HG03432 (cell line): ENCODE results near the gene PRKN.

Experiments
- ATAC-seq: cut with Tn5 transposase; IDR thresholded peaks from one replicate; pipeline ENCODE4 v1.9.1; 2021; ENCODE audit warnings: mild to moderate bottlenecking, moderate library complexity; ENCODE audit not compliant: unreplicated experiment

PRKN gene

DNA sequence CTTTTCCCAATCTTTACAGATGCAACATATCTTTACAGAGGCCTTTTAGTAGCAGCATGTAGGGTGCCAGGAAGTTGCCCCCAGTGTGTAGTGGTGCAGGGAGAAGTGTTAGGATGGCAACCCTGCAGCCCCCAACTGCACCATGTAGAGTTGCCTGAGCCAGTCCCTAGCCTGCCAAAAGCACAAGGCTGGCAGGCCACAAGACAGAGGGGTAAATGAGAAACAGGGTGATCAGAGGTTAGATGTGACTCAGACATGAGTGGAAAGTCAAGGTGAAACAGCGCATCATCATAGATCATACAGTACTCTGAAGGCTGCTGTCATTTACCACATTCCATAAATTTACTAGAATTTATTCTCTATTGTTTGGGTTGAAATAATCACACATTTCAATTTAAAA, 467.5 kb downstream of the PRKN start:
- ATAC-seq = no peak

DNA sequence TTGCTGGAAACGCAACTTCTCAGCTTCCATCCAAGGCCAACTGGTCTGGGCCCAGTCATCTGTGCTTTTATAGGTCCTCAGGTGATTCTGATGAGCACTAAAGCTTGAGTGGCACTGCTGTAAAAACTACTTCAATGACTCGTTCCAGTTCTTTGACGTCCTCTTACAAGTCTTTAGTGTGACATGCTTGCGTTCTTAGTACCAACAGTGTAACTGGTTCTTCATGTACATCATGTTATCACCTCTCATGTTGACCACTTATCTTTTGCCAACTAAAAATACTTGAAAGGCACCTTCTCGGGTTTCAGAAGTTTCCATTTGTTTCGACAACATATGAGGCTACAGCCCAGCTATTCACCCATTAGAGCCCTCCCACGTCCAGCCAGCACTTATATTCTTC, 468.9 kb downstream of the PRKN start:
- no peak for ATAC-seq

DNA sequence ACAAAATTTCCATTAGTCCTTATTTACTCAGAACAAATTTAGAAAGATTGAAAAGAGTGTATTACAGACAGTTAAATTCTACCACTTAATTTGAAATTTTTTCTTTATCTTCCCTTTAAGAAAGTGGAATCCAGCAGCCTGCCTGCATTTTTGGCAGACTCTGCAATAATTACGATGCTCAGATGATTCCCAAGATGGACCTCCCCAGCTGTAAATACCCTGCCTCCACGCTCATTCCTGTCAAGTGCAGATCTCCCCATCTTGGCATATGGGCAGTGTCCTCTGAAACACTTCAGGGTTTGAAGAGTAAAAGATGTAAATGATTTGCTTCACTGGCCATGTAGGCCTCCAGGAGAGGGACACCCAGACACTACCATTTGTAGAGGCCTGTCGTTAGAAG, 471.2 kb downstream of the PRKN start:
- no peak for ATAC-seq

DNA sequence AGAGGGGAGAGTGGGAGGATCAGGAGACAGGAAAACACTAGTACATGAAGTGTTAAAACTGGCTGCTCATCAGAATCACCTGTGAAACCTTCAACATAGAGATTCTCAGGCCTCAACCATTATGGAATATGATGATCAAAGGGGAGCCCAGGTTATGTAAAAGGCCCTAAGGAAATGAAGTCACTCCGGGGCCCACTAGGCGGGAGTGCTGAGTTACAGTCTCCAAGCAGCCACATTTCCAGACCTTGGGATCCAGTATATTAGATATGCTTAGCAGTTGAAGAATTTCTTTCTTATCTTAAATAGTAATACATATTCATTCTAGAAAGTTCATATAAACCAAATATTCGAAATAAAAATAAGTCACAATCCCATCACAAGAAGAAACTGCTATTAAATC, 476.3 kb downstream of the PRKN start:
- ATAC-seq = no peak

DNA sequence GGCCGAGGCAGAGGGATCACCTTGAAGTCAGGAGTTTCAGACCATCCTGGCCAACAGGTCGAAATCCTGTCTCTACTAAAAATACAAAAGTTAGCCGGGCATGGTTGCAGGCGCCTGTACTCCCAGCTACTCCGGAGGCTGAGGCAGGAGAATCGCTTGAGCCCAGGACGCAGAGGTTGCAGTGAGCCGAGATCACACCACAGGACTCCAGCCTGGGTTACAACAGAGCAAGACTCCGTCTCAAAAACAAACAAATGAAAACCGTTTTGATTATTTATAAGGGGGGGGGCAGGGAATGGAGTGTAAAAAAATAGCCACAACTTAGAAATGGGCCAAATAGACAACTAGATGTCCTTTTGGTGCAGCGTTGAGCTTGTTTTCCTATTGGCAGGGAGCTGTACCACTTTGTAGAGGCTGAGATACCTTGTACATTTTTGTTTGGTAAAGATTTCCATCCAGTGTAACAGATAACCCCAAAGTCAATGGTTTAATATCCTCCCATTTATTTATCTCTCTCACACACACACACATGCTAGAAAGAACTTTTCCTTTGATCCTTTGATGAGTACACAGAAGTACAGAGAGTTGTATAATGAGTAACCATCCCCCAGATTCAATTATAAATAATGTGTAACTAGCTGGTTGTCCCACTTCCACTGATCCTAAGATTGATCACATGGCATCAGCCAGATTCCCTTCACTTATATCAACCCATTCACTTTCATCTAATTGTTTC, 477.5 kb downstream of the PRKN start:
- ATAC-seq = no peak

DNA sequence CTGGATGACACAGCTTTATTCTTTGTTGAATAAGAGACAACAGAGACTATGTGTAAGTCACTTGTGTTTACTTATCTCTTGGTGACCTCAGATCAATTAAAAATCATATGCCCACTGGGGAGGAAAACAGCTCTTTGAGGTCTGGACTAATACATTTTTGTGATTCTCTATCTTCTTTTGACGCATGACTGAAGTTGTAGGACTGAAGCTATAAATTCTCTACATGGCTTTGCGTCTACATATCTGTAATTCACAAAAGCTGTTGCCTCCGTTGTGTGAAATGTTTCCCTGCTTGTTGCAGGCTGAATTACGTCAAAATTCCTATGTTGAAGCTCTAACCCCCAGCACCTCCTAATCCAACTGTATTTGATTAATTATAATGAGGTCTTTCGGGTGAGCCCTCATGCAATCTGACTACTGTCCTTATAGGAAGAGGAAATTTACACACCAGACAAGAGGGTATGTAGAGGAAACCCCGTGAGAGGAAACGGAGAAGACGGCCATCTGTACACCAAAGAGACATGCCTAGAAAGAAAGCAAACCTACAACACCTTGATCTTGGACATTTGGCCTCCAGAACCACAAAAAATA, 481.6 kb downstream of the PRKN start:
- ATAC-seq = no peak

DNA sequence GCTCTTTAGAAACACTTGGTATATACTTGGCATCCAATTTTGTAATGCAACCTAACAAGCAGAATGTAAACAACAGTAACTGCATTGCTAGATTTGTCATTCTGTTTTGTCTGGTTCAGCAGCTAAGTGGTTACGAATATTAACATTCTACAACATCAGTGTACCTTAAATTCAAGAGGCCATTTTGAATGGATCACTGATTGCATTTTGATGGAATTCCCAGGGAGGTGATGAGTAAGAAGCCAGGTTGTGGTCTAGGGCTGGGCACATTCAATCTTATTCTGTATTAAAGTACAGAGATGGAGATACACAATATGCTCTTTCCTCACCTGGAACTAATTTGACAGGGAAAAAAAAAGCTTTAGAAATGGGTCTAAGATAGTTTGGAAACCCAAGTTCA, 483.5 kb downstream of the PRKN start:
- no peak for ATAC-seq

DNA sequence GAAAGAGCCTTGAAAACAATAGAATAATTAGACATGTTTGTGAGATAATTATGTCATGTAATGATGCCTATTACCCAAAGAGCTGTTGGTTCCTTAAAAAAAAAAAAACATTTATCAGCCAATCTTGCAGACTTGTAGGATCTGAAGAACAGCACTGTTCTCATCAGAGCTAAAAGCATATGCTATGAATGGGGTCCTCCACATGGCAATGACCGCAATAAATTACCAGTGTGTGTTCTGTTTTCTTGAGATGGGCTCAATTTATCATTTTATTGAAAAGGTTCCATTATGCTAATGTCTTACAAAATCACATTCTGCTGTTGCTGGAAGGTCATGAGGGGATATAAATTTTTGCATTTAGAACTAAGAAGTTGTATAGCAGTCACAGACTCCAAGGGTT, 484.7 kb downstream of the PRKN start:
- ATAC-seq = no peak

DNA sequence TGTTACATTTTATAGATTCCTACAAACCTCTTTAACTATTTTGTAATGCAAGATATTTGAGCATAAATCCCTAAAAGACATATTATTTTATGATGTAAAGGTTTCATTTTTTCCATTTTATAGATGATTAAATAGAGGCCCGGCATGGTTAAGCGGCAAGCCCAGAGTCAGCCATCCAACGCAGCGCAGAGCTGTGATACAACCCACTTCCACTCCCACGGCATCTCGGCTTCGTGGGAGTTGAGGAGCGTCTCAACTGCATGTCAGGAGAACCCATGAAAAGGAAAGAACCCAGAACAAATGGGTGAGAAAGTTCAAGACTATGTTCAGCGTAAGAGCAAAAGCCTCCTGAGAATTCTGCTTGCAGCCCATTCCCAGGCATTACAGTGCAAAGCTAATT, 488.2 kb downstream of the PRKN start:
- ATAC-seq = no peak

DNA sequence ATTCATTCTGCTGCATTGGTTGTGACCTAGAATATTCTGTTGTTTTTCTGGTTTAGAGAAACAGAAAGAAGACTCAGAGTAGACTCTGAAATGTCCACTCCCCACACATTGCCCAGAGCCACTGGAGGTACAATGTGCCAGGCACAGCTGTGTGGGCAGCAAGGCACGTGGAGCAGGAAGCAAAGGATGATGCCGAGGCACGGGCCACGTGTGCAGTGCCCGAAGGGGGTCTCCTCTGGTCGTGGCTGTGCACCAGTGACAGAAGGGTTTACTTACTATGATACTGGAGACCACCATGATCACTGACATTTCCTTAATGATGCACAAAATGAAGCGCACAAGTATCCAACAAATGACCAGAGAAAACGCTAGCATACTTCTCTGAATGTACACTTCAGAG, 488.9 kb downstream of the PRKN start:
- ATAC-seq = no peak

DNA sequence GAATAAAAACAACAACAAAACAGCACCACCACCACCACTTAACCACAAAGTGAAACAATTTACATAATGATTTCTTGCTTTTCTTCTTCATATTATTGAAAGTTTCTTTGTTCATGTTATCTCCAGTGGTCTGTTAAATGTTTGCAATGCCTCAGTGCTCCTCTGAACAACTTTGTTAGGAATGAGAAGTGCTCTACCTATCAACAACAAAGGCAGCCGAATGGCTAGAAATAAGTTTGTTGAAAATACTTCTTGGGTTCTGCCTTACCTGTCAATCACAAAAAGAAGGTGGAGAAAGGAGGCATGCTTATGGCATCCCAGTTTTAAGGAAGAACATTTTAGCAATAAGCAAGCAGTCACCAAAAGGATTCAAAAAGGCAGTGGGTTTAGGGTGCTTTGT, 490.2 kb downstream of the PRKN start:
- ATAC-seq = no peak

DNA sequence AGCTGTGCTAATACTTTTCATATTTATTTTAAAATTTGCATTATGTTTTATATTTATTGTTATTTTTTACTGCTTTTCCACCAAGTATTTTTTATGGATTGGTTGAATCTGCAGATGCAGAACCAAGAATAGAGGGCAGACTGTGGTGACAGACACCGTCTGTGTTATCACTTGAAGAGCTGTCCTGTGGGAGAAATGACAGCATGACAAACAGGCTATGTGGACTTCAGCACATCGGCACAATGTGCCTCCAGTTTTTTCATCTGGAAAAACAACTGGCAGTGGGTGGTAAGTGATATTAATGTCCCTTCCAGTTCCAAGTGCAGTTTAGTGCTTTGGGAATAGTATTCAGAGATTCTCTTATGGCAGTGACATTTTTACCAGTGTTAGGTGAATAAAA, 492.9 kb downstream of the PRKN start:
- no peak for ATAC-seq

DNA sequence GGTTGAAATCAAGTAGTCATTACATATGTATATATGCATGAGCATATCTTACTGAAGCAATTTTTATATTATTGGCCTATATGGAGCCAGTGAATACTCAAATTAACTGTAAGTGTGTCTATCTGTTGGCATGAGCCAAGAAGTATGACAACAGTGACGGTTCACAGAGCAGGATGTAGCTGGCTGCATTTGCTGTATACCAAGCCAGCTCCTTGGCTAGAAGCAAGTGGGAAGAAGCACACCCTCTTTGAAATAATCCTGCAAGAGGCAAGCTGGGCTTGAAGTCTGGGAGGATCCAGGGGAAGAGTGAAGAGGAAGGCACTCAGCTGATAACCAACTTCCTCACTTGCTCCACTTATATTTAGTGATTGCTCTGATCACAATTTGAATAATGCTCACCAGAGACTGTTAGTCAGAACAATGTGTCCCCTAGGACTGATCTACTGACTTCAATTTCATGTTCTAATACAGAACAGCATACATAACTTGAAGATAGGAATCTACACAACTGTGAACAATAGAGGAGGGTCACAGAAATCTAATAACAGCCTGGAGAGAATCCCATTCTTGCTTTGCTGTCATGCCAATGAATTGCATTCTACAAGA, 497.3 kb downstream of the PRKN start:
- ATAC-seq = no peak

DNA sequence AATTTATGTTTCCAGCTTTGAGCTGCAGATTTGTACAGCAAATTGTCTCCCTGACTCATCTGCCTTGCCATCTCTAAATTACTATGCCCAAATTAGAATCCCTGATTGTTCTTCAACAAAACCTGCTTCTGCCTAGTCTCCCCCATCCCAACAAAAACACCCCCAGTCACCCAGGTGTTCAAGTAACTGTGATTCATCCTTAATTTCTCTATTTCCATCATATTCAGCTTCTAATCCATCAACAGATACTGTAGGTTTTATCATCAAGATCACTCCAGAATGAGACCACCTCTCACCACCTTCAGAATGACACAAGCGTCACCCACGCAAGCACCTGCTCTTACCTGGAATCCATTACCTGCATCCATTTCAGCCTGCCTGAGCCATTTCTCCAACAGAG, 498.5 kb downstream of the PRKN start:
- ATAC-seq = no peak

DNA sequence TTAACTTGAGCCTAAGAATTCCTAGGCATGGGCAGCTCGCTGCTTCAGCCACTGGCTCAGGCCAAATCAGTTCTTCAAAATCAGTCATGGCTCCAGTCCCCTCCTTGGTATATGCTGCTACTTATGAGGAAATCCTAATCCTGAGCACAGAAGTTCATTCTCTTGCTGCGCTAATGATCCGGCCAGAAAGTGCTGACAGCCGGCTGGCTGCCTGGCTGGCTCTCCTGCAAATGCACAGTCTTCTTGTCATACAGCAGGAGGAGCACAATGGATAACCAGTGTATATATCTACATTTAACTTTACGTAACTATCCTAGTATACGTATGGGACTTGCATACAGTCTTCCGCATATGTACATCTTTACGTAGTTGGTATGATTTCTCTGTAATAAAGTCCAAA, 500.8 kb downstream of the PRKN start:
- ATAC-seq = no peak

DNA sequence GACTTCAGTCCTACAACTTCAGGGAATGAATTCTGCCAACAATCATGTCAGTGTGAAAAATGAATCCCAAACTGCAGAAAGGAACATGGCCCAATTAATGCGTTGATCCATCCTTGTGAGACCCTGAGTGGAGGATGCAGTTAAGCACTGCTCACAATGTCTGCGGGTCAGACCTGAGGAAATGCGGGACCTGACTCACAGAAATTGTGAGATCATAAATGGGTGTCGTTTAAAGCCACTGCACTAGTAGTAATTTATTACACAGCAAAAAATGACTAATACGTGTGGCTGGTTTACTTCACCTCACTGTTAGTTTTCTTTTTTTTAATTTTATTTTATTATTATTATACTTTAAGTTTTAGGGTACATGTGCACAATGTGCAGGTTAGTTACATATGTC, 505.0 kb downstream of the PRKN start:
- no peak for ATAC-seq

DNA sequence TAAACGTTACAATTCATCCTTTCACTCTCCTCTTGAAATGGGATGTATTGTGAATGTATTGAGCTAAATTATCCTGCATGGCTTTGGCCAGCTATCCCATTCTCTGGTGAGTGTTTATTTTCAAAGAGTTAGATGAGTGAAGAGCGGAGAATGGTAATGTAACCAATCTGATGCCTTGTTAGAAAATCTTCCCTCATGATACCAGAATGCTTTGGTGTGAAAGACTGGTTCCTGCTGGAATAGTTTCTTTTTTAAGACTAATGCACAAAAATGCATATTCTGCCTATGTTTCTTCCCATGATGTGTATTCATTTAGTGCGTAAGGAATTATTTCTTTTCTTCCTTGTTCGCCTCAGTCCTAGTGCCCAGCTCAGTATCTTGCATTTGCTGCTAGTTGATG, 506.7 kb downstream of the PRKN start:
- no peak for ATAC-seq

DNA sequence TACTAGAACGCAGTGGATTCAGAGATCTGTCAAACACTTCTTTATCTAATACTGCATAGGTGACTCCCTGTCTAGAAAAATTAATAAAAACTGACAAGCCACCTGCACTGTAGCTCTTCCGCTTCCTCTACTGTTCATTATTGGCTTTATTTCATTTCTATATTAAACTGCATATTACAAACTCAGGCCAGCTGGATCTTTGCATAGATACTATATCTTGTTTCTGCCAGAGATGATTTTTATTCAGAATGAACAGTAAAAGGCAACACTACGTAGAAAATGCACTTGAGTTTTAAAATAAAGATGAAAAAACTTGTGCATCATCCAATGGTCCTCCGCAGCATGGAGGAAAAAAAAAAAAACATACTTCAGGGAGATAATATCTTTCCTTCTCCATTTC, 508.3 kb downstream of the PRKN start:
- ATAC-seq = no peak

DNA sequence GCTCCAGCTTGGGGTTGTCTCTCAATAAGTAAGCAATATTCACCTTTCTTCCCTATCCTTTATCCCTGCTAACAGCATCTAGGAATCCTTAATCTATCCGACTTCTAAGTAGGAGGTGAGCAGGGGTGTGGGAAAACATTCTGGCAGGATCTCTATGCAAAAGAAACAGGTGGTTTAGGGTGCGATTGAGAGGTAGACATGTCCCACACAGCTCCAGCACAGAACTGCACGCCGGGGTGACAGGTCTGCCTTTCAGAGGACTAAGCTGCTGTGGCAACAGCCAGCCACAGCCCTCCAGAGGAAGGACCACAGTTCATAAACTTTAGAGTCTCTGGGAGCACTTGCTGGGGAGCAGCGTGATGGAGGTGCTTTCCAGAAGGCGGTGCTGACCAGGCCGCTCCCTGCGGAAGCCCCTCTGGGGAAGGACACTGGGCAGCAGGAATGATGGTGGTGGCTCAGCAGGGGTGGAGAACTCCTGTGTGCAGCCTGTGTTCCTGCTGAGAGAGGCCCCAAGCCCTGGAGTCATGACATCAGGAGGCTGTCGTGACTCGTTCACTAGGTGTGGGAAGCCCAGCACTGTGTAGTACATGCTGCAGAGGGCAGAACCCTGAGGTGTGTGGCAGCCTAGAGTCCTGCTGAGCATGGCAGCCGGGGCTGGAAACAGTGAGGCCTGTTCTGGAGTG, 509.6 kb downstream of the PRKN start:
- no peak for ATAC-seq

DNA sequence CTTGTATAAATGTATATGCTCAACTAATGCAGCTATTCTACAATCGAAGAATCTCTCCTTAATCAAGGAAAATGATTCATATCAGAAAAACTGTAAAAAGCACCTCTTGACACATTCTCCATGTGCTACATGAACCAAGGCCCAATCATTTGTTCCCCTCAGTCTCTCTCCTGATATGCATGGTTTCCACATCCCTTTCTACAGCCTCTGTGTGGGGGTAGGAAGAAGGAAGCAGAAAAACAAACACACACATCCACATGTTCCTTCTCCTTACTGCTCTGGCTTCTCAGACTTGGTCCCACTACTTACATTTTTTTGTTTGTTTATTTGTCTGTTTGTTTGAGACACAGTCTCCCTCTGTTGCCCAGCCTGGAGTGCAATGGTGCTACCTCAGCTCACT, 510.5 kb downstream of the PRKN start:
- no peak for ATAC-seq

DNA sequence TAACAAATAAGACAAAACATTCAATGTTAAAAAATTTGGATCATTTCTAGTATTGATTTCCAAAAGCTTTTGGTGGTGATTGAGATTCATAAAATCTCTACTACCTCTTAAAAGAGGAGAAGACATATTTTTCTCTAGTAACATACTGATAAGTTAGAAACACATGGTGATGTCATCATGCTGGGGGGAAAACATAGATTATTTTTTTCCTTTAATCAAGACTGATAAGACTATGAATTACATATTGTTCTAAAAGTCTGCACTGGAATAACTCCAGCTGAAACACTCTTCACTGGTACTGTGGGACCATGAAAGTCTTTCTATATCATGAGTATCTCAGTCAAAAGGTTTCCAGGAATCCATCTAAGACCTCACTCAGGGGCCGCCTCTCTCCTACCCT, 515.8 kb downstream of the PRKN start:
- no peak for ATAC-seq

DNA sequence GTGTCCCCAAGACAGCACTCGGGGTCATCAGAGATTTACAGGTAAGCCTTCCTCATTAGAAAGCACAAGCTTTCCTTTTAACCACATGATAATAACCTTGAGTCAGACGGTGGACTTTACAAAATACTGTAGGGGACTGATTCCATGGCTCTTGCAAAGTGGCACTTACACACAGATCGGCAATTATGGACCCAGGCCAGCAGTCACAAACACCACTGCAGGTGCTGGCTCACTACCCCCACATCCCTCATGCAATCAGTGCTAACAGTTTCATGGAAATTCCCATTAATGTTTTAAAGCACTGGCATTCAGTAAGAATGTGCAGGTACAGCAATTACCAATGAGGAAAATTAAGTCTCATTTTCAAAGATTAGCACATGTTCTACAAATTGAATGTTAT, 516.5 kb downstream of the PRKN start:
- ATAC-seq = no peak
